Measurements from ENCODE around the gene VEGFA.

The VEGFA gene

DNA sequence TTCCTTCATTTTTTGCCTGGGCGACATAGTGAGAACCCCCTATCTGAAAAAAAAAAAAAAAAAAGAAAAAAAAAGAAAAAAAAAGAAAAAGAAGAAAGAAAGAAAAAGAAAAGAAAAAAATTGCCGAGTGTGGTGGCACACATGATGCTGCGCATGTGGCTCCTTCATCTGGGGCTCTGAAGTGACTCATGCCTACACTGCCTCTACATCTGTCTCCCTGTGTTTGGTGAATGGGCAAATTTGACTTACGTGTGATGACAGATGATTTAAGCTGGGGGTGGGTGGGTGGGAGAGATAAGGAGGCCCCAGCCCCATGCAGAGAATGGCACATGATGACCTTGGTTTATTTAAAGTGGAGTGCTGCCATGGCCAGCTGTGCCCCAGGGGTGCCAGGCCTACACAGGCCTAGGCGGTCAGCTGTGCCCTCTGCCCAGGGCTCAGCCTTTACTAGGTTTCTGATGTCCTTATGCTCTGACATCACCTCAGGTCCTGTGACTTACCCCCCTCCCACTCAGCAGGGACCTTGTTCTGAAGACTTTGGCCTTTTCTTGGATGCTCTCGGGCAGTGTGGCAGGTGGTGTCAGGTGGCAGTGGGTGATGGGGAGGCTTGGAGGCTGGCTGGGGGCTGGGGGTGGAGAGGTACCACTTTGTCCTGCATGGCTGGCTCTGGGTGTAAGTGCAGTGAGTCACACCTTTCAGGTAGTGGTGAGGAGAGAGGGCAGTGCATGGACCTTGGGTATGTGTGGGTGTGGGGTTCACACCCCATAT is 41.1 kb downstream of the VEGFA start:
- H2BK120ac ChIP-seq (ENCODE audit: low read depth, low read length) = no peak overlapping the region
- H3K9ac ChIP-seq (ENCODE audit: low read length) = no peak overlapping the region
- no peak overlapping the region for H3K18ac ChIP-seq (ENCODE audit: low read length)
- H3K23ac ChIP-seq (ENCODE audit: low read length) = no peak overlapping the region
- H4K5ac ChIP-seq (ENCODE audit: low read length) = no peak overlapping the region
- no CpG with 5 or more reads among the region's 6 CpGs for WGBS (ENCODE audit: extremely low coverage, insufficient coverage, low lambda C conversion rate)
- no peak overlapping the region for H2BK5ac ChIP-seq (ENCODE audit: low read length)
- H2AK5ac ChIP-seq (ENCODE audit: low read length) = no peak overlapping the region
- H2BK15ac ChIP-seq (replicated peaks; ENCODE audit: low read depth) = no peak overlapping the region
- no peak overlapping the region for H3K4me3 ChIP-seq (ENCODE audit: low read length)
- H3K79me1 ChIP-seq (ENCODE audit: low read length) = no peaks in the 10 kb centered on the region
- no peaks in the 10 kb centered on the region for H3K79me2 ChIP-seq (ENCODE audit: control insufficient read depth, insufficient read depth, low read length)
- H3K27me3 ChIP-seq (ENCODE audit: insufficient read depth, low read length, poor library complexity) = no peaks in the 10 kb centered on the region
- no peaks in the 10 kb centered on the region for H3K4me1 ChIP-seq (ENCODE audit: control insufficient read depth, low read depth, low read length)
- DNase-seq = no peak
- H3K4ac ChIP-seq (ENCODE audit: low read depth, low read length) = no peak overlapping the region
- H4K8ac ChIP-seq (ENCODE audit: low read depth, low read length) = no peak overlapping the region
- H3K36me3 ChIP-seq (ENCODE audit: control insufficient read depth, insufficient read depth, low read length) = no peaks in the 10 kb centered on the region
- no peak overlapping the region for H3K4me2 ChIP-seq (ENCODE audit: low read length)
- H3K27ac ChIP-seq (ENCODE audit: low read depth, low read length) = no peak overlapping the region
- no peak overlapping the region for H3K56ac ChIP-seq (ENCODE audit: low read length)

DNA sequence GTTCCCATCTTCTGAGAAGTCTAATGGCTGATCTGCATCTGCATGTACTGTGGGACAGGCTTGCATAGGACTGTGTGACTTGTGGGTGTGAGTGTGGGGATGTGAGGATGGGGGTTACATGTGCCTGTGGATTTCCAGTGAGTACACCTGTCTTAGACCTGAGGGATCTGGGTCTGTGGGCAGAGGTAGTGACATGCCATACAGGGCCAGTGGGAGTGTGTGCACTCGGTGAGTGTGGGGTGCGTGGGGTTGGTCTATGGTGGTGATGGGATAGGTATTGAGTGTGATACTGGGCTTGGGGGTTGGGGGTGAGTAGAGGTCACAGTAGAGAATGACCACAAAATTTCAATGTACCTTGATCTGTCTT is 41.7 kb downstream of the VEGFA start:
- H2BK5ac ChIP-seq (ENCODE audit: low read length) = no peak overlapping the region
- no CpG with 5 or more reads among the region's 2 CpGs for WGBS (ENCODE audit: extremely low coverage, insufficient coverage, low lambda C conversion rate)
- no peak overlapping the region for H3K4me2 ChIP-seq (ENCODE audit: low read length)
- no peaks in the 10 kb centered on the region for H3K79me1 ChIP-seq (ENCODE audit: low read length)
- no peak overlapping the region for H3K27ac ChIP-seq (ENCODE audit: low read depth, low read length)
- no peak for DNase-seq
- H4K8ac ChIP-seq (ENCODE audit: low read depth, low read length) = no peak overlapping the region
- H3K4me1 ChIP-seq (ENCODE audit: control insufficient read depth, low read depth, low read length) = no peaks in the 10 kb centered on the region
- no peak overlapping the region for H3K18ac ChIP-seq (ENCODE audit: low read length)
- H3K4ac ChIP-seq (ENCODE audit: low read depth, low read length) = no peak overlapping the region
- no peaks in the 10 kb centered on the region for H3K79me2 ChIP-seq (ENCODE audit: control insufficient read depth, insufficient read depth, low read length)
- no peak overlapping the region for H2BK120ac ChIP-seq (ENCODE audit: low read depth, low read length)
- H3K36me3 ChIP-seq (ENCODE audit: control insufficient read depth, insufficient read depth, low read length) = no peaks in the 10 kb centered on the region
- no peak overlapping the region for H3K9ac ChIP-seq (ENCODE audit: low read length)
- no peak overlapping the region for H3K56ac ChIP-seq (ENCODE audit: low read length)
- H3K4me3 ChIP-seq (ENCODE audit: low read length) = no peak overlapping the region
- no peak overlapping the region for H3K23ac ChIP-seq (ENCODE audit: low read length)
- H3K27me3 ChIP-seq (ENCODE audit: insufficient read depth, low read length, poor library complexity) = no peaks in the 10 kb centered on the region
- H2AK5ac ChIP-seq (ENCODE audit: low read length) = no peak overlapping the region
- no peak overlapping the region for H4K5ac ChIP-seq (ENCODE audit: low read length)
- no peak overlapping the region for H2BK15ac ChIP-seq (replicated peaks; ENCODE audit: low read depth)

DNA sequence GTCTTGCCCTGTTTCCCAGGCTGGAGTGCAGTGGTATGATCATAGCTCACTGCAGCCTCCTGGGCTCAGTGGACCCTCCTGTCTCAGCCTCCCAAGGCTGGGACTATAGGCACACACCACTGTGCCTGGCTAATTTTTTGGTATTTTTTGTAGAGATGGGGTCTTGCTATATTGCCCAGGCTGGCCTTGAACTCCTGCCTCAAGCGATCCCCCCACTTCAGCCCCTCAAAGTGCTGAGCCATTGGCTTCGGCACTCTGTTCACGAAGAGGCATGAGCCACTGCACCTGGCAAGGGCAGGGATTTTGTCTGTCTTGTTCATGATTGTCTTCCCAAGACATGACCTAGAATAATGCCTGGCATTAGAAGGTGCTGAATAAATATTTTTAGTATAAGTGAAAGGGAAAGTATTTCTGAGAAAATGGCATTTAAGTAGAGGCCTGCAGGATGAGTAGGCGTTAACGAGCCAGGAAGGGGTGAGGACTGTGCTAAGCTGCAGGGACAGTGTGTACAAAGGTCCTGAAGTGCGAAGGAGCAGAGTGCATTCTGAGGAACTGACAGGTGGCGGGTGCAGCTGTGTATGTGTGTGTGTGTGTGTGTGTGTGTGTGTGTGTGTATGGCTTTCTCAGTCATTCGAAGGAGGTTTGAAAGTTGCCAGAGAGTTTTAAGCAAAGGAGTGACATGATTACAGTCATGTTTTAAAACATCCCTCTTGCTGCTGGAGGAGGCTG is 43.0 kb downstream of the VEGFA start:
- no peak overlapping the region for H4K5ac ChIP-seq (ENCODE audit: low read length)
- no peak overlapping the region for H3K4me3 ChIP-seq (ENCODE audit: low read length)
- H3K4me1 ChIP-seq (ENCODE audit: control insufficient read depth, low read depth, low read length) = no peaks in the 10 kb centered on the region
- no peak overlapping the region for H3K4me2 ChIP-seq (ENCODE audit: low read length)
- H2AK5ac ChIP-seq (ENCODE audit: low read length) = no peak overlapping the region
- H2BK120ac ChIP-seq (ENCODE audit: low read depth, low read length) = no peak overlapping the region
- H3K18ac ChIP-seq (ENCODE audit: low read length) = no peak overlapping the region
- H3K27me3 ChIP-seq (ENCODE audit: insufficient read depth, low read length, poor library complexity) = no peaks in the 10 kb centered on the region
- H3K79me1 ChIP-seq (ENCODE audit: low read length) = no peaks in the 10 kb centered on the region
- WGBS (ENCODE audit: extremely low coverage, insufficient coverage, low lambda C conversion rate) = no CpG with 5 or more reads among the region's 8 CpGs
- H2BK5ac ChIP-seq (ENCODE audit: low read length) = no peak overlapping the region
- no peak overlapping the region for H3K27ac ChIP-seq (ENCODE audit: low read depth, low read length)
- DNase-seq = no peak
- H3K4ac ChIP-seq (ENCODE audit: low read depth, low read length) = no peak overlapping the region
- no peak overlapping the region for H2BK15ac ChIP-seq (replicated peaks; ENCODE audit: low read depth)
- H3K36me3 ChIP-seq (ENCODE audit: control insufficient read depth, insufficient read depth, low read length) = no peaks in the 10 kb centered on the region
- H3K23ac ChIP-seq (ENCODE audit: low read length) = no peak overlapping the region
- H4K8ac ChIP-seq (ENCODE audit: low read depth, low read length) = no peak overlapping the region
- no peak overlapping the region for H3K9ac ChIP-seq (ENCODE audit: low read length)
- H3K79me2 ChIP-seq (ENCODE audit: control insufficient read depth, insufficient read depth, low read length) = no peaks in the 10 kb centered on the region
- H3K56ac ChIP-seq (ENCODE audit: low read length) = no peak overlapping the region

DNA sequence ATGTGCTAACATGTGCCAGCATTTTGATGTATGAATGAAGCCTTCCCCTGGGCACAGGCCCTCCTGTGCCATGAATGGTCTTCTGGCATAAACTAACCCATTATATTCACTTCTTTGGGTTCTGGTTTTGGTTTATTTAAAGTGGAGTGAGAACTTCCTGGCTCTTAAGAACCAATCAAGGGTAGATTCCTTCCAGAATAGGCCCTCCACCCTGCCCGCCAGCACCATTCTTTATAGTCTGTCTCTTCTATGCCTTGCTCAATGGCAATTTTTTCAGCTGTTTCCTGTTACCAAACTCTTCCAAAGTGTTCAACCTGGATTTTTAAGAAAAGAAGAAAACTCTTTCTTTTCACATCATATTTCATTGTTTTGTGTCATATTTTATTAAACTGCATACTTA is 44.1 kb downstream of the VEGFA start:
- no peak overlapping the region for H2BK15ac ChIP-seq (replicated peaks; ENCODE audit: low read depth)
- no peak overlapping the region for H4K5ac ChIP-seq (ENCODE audit: low read length)
- no peaks in the 10 kb centered on the region for H3K79me1 ChIP-seq (ENCODE audit: low read length)
- no peak overlapping the region for H2BK5ac ChIP-seq (ENCODE audit: low read length)
- no peak overlapping the region for H2AK5ac ChIP-seq (ENCODE audit: low read length)
- WGBS (ENCODE audit: extremely low coverage, insufficient coverage, low lambda C conversion rate) = no CpG with 5 or more reads among the region's 1 CpG
- no peaks in the 10 kb centered on the region for H3K27me3 ChIP-seq (ENCODE audit: insufficient read depth, low read length, poor library complexity)
- H3K23ac ChIP-seq (ENCODE audit: low read length) = no peak overlapping the region
- H4K8ac ChIP-seq (ENCODE audit: low read depth, low read length) = no peak overlapping the region
- no peak overlapping the region for H3K9ac ChIP-seq (ENCODE audit: low read length)
- no peaks in the 10 kb centered on the region for H3K36me3 ChIP-seq (ENCODE audit: control insufficient read depth, insufficient read depth, low read length)
- H3K27ac ChIP-seq (ENCODE audit: low read depth, low read length) = no peak overlapping the region
- H3K4me3 ChIP-seq (ENCODE audit: low read length) = no peak overlapping the region
- H3K4me2 ChIP-seq (ENCODE audit: low read length) = no peak overlapping the region
- no peaks in the 10 kb centered on the region for H3K79me2 ChIP-seq (ENCODE audit: control insufficient read depth, insufficient read depth, low read length)
- no peak for DNase-seq
- H3K4me1 ChIP-seq (ENCODE audit: control insufficient read depth, low read depth, low read length) = no peaks in the 10 kb centered on the region
- H3K18ac ChIP-seq (ENCODE audit: low read length) = no peak overlapping the region
- no peak overlapping the region for H3K56ac ChIP-seq (ENCODE audit: low read length)
- H3K4ac ChIP-seq (ENCODE audit: low read depth, low read length) = no peak overlapping the region
- no peak overlapping the region for H2BK120ac ChIP-seq (ENCODE audit: low read depth, low read length)

DNA sequence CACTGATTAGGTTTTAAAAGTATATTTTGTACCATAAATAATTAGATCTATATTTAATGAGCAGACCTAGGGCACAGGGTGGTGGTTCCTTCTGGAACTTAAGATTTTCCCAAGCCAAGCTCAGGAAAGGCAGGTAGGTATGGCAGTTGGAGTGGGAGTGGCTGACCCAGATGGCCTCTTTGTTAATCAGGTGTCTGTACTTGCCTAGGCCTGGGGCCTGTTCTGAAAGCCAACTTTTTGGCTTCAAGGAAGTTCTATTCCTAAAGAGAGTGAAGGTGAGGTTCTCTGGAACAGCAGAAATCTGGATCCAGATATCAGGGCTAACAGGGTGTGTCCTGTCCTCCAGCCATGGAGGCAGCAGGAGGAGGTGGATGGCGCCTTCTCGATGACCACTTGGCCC is 44.9 kb downstream of the VEGFA start:
- Histone ChIP-seq H3K27ac (ENCODE audit: low read depth, low read length) (no peak overlapping the region), H4K8ac (ENCODE audit: low read depth, low read length) (no peak overlapping the region), H3K23ac (ENCODE audit: low read length) (no peak overlapping the region), H3K56ac (ENCODE audit: low read length) (no peak overlapping the region), H3K79me2 (ENCODE audit: control insufficient read depth, insufficient read depth, low read length) (no peaks in the 10 kb centered on the region), H3K27me3 (ENCODE audit: insufficient read depth, low read length, poor library complexity) (no peaks in the 10 kb centered on the region), H2BK15ac (replicated peaks; ENCODE audit: low read depth) (no peak overlapping the region), H3K79me1 (ENCODE audit: low read length) (no peaks in the 10 kb centered on the region), H2BK5ac (ENCODE audit: low read length) (no peak overlapping the region), H3K18ac (ENCODE audit: low read length) (no peak overlapping the region), H3K9ac (ENCODE audit: low read length) (no peak overlapping the region), H2AK5ac (ENCODE audit: low read length) (no peak overlapping the region), H3K4me1 (ENCODE audit: control insufficient read depth, low read depth, low read length) (no peaks in the 10 kb centered on the region), H3K4me3 (ENCODE audit: low read length) (no peak overlapping the region), H4K5ac (ENCODE audit: low read length) (no peak overlapping the region), H3K36me3 (ENCODE audit: control insufficient read depth, insufficient read depth, low read length) (no peaks in the 10 kb centered on the region), H3K4ac (ENCODE audit: low read depth, low read length) (no peak overlapping the region), H2BK120ac (ENCODE audit: low read depth, low read length) (no peak overlapping the region), H3K4me2 (ENCODE audit: low read length) (no peak overlapping the region)
- no CpG with 5 or more reads among the region's 2 CpGs for WGBS (ENCODE audit: extremely low coverage, insufficient coverage, low lambda C conversion rate)
- no peak for DNase-seq

Measured in mesendoderm (in vitro differentiated cells).